K562 (cell line): Measurements from ENCODE around the gene HDLBP. TPM values are rescaled to one million over a fixed set of nuclear protein-coding genes. Genes with fewer than 3 reads are reported as not detected.

ENCODE experiments used
- ATAC-seq: fragments of 200-7000 bp; cut with Tn5 transposase; 3 replicates; pipeline ENCODE4 v1.9.1; 2020; ENCODE audit warnings: moderate library complexity
- BruUV-seq: library from RNA; stranded (reverse); fragments of 400-500 nt; replicated peaks from 2 replicates; lab custom pipeline; 2021; lab: Mats Ljungman, UMichigan
- CTCF ChIA-PET: fragments of 300-600 bp; formaldehyde crosslinking; extraction: SDS; loops from one replicate; lab custom pipeline; 2021; ENCODE audit warnings: low intra/inter-chr PET ratio; lab: Yijun Ruan, JAX
- POLR2A ChIA-PET: fragments of 300-600, 350-650 bp; sonication (Branson Sonifier 250); formaldehyde crosslinking; extraction: SDS; loops from one replicate; lab custom pipeline; 2021; ENCODE audit warnings: antibody characterized with exemption, inconsistent platforms; lab: Yijun Ruan, JAX
- DNase-seq, 4 experiments: peaks; one replicate each; pipeline versions ENCODE4 v3.0.0 to v3.0.0-alpha.2; 2011 to 2018; ENCODE audit warnings: low spot score in 3 of 4, mixed read lengths in 3 of 4; ENCODE audit errors: extremely low read depth in 1 of 4
- FAIRE-seq: peaks from 2 replicates; lab custom pipeline; 2011; peaks lifted over from hg19 to GRCh38; lab: Jason Lieb, UNC
- H2AFZ ChIP-seq: 2 replicates; pipeline ENCODE4 v1.6.0; 2011; ENCODE audit warnings: low read depth, low read length, control low read depth, inconsistent platforms
- H3K27ac ChIP-seq: fragments of 200-600 bp; 3 replicates; pipeline ENCODE4 v1.8.0; 2011; ENCODE audit warnings: low read depth, mild to moderate bottlenecking, control low read depth, inconsistent platforms, low read length, moderate library complexity, mixed read lengths; ENCODE audit errors: extremely low read depth
- H3K27me3 ChIP-seq, 2 experiments: fragments of 300-600 bp in 1 of 2; 2 replicates in 1 of 2; 3 replicates in 1 of 2; pipeline versions ENCODE4 v1.6.0 to v1.8.0; 2011; ENCODE audit warnings: inconsistent platforms in 2 of 2, low read length in 2 of 2, mild to moderate bottlenecking in 1 of 2, mixed read lengths in 1 of 2, moderate library complexity in 1 of 2; ENCODE audit not compliant: control insufficient read depth in 2 of 2, insufficient read depth in 2 of 2
- H3K36me3 ChIP-seq: fragments of 300-600 bp; 3 replicates; pipeline ENCODE4 v1.8.0; 2011; ENCODE audit warnings: mild to moderate bottlenecking, low read length, inconsistent platforms; ENCODE audit not compliant: control insufficient read depth, insufficient read depth
- H3K4me1 ChIP-seq, 2 experiments: fragments of 200-600 bp in 1 of 2; replicated peaks in 1 of 2; 2 replicates in 1 of 2; 3 replicates in 1 of 2; pipeline versions ENCODE4 v1.5.1 to v1.8.0; 2011; ENCODE audit warnings: inconsistent platforms in 2 of 2, low read length in 2 of 2, mild to moderate bottlenecking in 1 of 2, mixed read lengths in 1 of 2, moderate library complexity in 1 of 2; ENCODE audit not compliant: control insufficient read depth in 2 of 2, insufficient read depth in 2 of 2
- H3K4me2 ChIP-seq: 2 replicates; pipeline ENCODE4 v1.6.1; 2011; ENCODE audit warnings: low read length, control low read depth, inconsistent platforms, mixed read lengths; ENCODE audit not compliant: insufficient read depth
- H3K4me3 ChIP-seq: fragments of 200-600 bp; sonication (generic), shearing (Covaris generic); 2 replicates; pipeline ENCODE4 v1.5.1; 2016; ENCODE audit warnings: control low read depth, inconsistent platforms
- H3K79me2 ChIP-seq: fragments of 200-600 bp; 3 replicates; pipeline ENCODE4 v1.8.0; 2011; ENCODE audit warnings: low read length, inconsistent platforms; ENCODE audit not compliant: control insufficient read depth, insufficient read depth
- H3K9ac ChIP-seq, 2 experiments: 2 replicates each; pipeline versions ENCODE4 v1.6.0 to v1.6.1; 2011; ENCODE audit warnings: low read depth in 2 of 2, low read length in 2 of 2, control low read depth in 1 of 2, inconsistent platforms in 1 of 2, mild to moderate bottlenecking in 1 of 2, mixed read lengths in 1 of 2; ENCODE audit not compliant: insufficient read depth in 1 of 2
- H3K9me1 ChIP-seq: one replicate; pipeline ENCODE4 v1.6.0; 2011; ENCODE audit warnings: inconsistent platforms, mild to moderate bottlenecking, low read length, moderate library complexity; ENCODE audit not compliant: control insufficient read depth, insufficient read depth
- H3K9me3 ChIP-seq: replicated peaks from 2 replicates; pipeline ENCODE4 v1.5.1; 2011; ENCODE audit warnings: low read depth, low read length, inconsistent platforms; ENCODE audit not compliant: control insufficient read depth, insufficient read depth
- H4K20me1 ChIP-seq: replicated peaks from 2 replicates; pipeline ENCODE4 v1.6.1; 2011; ENCODE audit warnings: low read length, inconsistent platforms, mixed read lengths; ENCODE audit not compliant: control insufficient read depth, insufficient read depth
- BHLHE40 ChIP-seq: IDR thresholded peaks from 2 replicates; pipeline ENCODE4 v1.6.1; 2011; ENCODE audit warnings: low read length, improper control_type of control experiment
- GATAD2B ChIP-seq: fragments of 450-650 bp; IDR thresholded peaks from 2 replicates; pipeline ENCODE4 v1.6.1; 2017; ENCODE audit warnings: mild to moderate bottlenecking, borderline replicate concordance
- MITF ChIP-seq: IDR thresholded peaks from 2 replicates; pipeline ENCODE4 v1.6.1; 2014; ENCODE audit warnings: antibody characterized with exemption
- MLLT1 ChIP-seq, 2 experiments: fragments of 450-650 bp; IDR thresholded peaks; 2 replicates each; pipeline ENCODE4 v1.6.1; 2016
- NEUROD1 ChIP-seq: fragments of 150-350 bp; IDR thresholded peaks from 2 replicates; pipeline ENCODE4 v1.6.1; 2014; ENCODE audit warnings: borderline replicate concordance, low read length, low read depth; ENCODE audit not compliant: partially characterized antibody
- PKNOX1 ChIP-seq: fragments of 450-650 bp; IDR thresholded peaks from 2 replicates; pipeline ENCODE4 v1.6.1; 2016
- POLR2AphosphoS2 ChIP-seq: IDR thresholded peaks from 2 replicates; pipeline ENCODE4 v1.6.1; 2012; ENCODE audit warnings: low read length, improper control_type of control experiment
- PRDM10 ChIP-seq: fragments of 450-650 bp; IDR thresholded peaks from 2 replicates; pipeline ENCODE4 v1.6.1; 2018; ENCODE audit not compliant: partially characterized antibody
- TSC22D4 ChIP-seq: fragments of 450-650 bp; IDR thresholded peaks from 2 replicates; pipeline ENCODE4 v1.6.1; 2016; ENCODE audit warnings: missing genetic modification characterization, missing biosample characterization, control low read depth
- WHSC1 ChIP-seq: IDR thresholded peaks from one replicate; pipeline ENCODE4 v1.6.1; 2012; ENCODE audit warnings: low read length, control low read depth, inconsistent platforms
- ZBTB2 ChIP-seq: fragments of 450-650 bp; IDR thresholded peaks from 2 replicates; pipeline ENCODE4 v1.6.1; 2016; ENCODE audit warnings: antibody characterized with exemption
- ZNF436 ChIP-seq: fragments of 250-450, 450-650 bp; sonication (Bioruptor Pico); formaldehyde crosslinking; IDR thresholded peaks from 2 replicates; pipeline ENCODE4 v1.7.0; 2020; ENCODE audit warnings: mild to moderate bottlenecking
- ZNF778 ChIP-seq: fragments of 450-650 bp; formaldehyde crosslinking; IDR thresholded peaks from 2 replicates; pipeline ENCODE4 v1.4.0; 2020; ENCODE audit warnings: mild to moderate bottlenecking, moderate library complexity
- WGBS: fragments of 100-300 bp; shearing (Covaris generic); methylation state at CpG from one replicate; pipeline ENCODE4 v1.1.6; 2016; ENCODE audit warnings: low coverage, mixed read lengths; ENCODE audit not compliant: insufficient coverage; ENCODE audit errors: missing lambda C conversion rate; 5-methylcytosine and 5-hydroxymethylcytosine counted together
- in situ Hi-C: fragments of 300-500 bp; cut with MboI; formaldehyde crosslinking; loops from 4 replicates; pipeline ENCODE4 v1.15.0; 2018; ENCODE audit warnings: inconsistent platforms, mixed read lengths
- intact Hi-C: fragments of 100-400 bp; cut with micrococcal nuclease; formaldehyde crosslinking; loops from 2 replicates; pipeline ENCODE4 v1.14.2; 2022
- polyA plus RNA-seq, 8 experiments: library from polyadenylated mRNA; depleted of rRNA in 4 of 8; stranded (reverse) in 5 of 8; unstranded in 3 of 8; fragments of >200 nt; fragmentation: Nextera tagmentation in 2 of 8; fragmentation: Illumina TruSeq in 1 of 8; extraction: Ambion mirVana in 2 of 8; extraction: Trizol in 1 of 8; gene quantifications; 2 replicates each; pipeline versions ENCODE4 v1.2.1 to v1.2.3, GENCODE V29; 2011 to 2014; ENCODE audit warnings: inconsistent platforms in 1 of 8, missing spikeins in 1 of 8
- total RNA-seq, 7 experiments: library from RNA; depleted of rRNA in 6 of 7; stranded (reverse); fragments of >200 nt in 6 of 7; fragmentation: Illumina TruSeq in 2 of 7; extraction: Trizol in 2 of 7; gene quantifications; 2 replicates each; pipeline versions ENCODE4 v1.2.1 to v1.2.3, GENCODE V29; 2011 to 2021; ENCODE audit warnings: low replicate concordance in 1 of 7

Gene HDLBP
- total and polyA plus RNA-seq, 9 of the 15 experiments (the other 6 are each of a cell fraction or from before 2014, with no cell fraction given): 24.4 to 378 (median 146) TPM

GRCh38 chr2:241291153-241291552 lies 24.3 kb downstream of the HDLBP start (continued):
- TF ChIP-seq PRDM10 (no peak), WHSC1 (no peak), BHLHE40 (no peak), ZNF436 (CRISPR knock-in tag) (no peak), ZNF778 (CRISPR knock-in tag) (no peak), MLLT1 (IDR thresholded peaks at IDR 0.05) (no peak)

GRCh38 chr2:241289597-241289996 lies 25.9 kb downstream of the HDLBP start:
- in situ Hi-C loops: no loop called here
- H3K79me2 ChIP-seq: peaks cover 84% of the 10 kb centered on the region
- intact Hi-C loops: no loop called here
- H3K9me3 ChIP-seq: no peaks in the 10 kb centered on the region
- POLR2A ChIA-PET: interaction anchor here (0.6 to 2.1 kb wide), 2 partner anchors 14 to 24 kb away, joined by 3 to 8 read pairs; no protein-coding TSS in a partner anchor
- 29% methylated on average over 1 of the region's 3 CpGs for WGBS
- H3K4me1 ChIP-seq: no peaks in the 10 kb centered on the region; a peak in 2 of 5 replicates
- FAIRE-seq (no peak), ATAC-seq (no peak), DNase-seq (no peak)
- 0 out of 2 replicates have a peak, but pooled peaks cover 13% of the 10 kb centered on the region for H4K20me1 ChIP-seq
- no peak overlapping the region for H3K4me2 ChIP-seq
- H3K27me3 ChIP-seq: no peaks in the 10 kb centered on the region
- H3K27ac ChIP-seq: no peak overlapping the region
- H3K36me3 ChIP-seq: peaks cover 29% of the 10 kb centered on the region; the same call in 2 of the 3 replicates
- H3K9ac ChIP-seq: no peak overlapping the region
- no peaks in the 10 kb centered on the region for H3K9me1 ChIP-seq
- BruUV-seq: no TSS peak
- no peak overlapping the region for H2AFZ ChIP-seq
- CTCF ChIA-PET: no interaction called here
- no peak overlapping the region for H3K4me3 ChIP-seq
- TF ChIP-seq POLR2AphosphoS2: no peak
- TF ChIP-seq GATAD2B: no peak
- no peak for TF ChIP-seq MITF
- no peak for TF ChIP-seq PKNOX1
- no peak for TF ChIP-seq NEUROD1
- TF ChIP-seq TSC22D4: no peak
- no peak for TF ChIP-seq ZBTB2
